Measurements from ENCODE around the gene ANAPC7. TPM values are rescaled to one million over a fixed set of nuclear protein-coding genes. Genes with fewer than 3 reads are reported as not detected.

The ANAPC7 gene
- polyA plus RNA-seq, 3 donors: 67.1 to 69.7 (median 69.5) TPM

Other genes with a start within 250 kb of the ANAPC7 start
- 100 to 1,000 TPM; 149 to 164 (median 159) TPM for gene ATP2A2, start 122.5 kb downstream of the ANAPC7 start, polyA plus RNA-seq (ENCODE audit: insufficient read length in 3 of 3)
- gene ARPC3, start 46.6 kb upstream of the ANAPC7 start, polyA plus RNA-seq (ENCODE audit: insufficient read length in 3 of 3): 100 to 1,000 TPM; 269 to 281 (median 277) TPM
- 10 to 100 TPM; 36.5 to 39.3 (median 38.5) TPM for gene GPN3, start 64.5 kb upstream of the ANAPC7 start, polyA plus RNA-seq (ENCODE audit: insufficient read length in 3 of 3)
- 10 to 100 TPM; 16.2 to 18.6 (median 16.6) TPM for gene FAM216A, start 65.1 kb upstream of the ANAPC7 start, polyA plus RNA-seq (ENCODE audit: insufficient read length in 3 of 3)
- gene VPS29, start 98.4 kb upstream of the ANAPC7 start, polyA plus RNA-seq (ENCODE audit: insufficient read length in 3 of 3): 100 to 1,000 TPM; 141 to 162 (median 152) TPM
- 1 to 10 TPM; 1.1 to 1.5 (median 1.2) TPM for gene RAD9B, start 98.6 kb upstream of the ANAPC7 start, polyA plus RNA-seq (ENCODE audit: insufficient read length in 3 of 3)
- gene PPTC7, start 179.6 kb upstream of the ANAPC7 start, polyA plus RNA-seq (ENCODE audit: insufficient read length in 3 of 3): 10 to 100 TPM; 21.2 to 23.2 (median 22.1) TPM
- 10 to 100 TPM; 72.5 to 91.8 (median 87.6) TPM for gene TCTN1, start 210.4 kb upstream of the ANAPC7 start, polyA plus RNA-seq (ENCODE audit: insufficient read length in 3 of 3)